GM18858 (cell line): ENCODE results near the gene ZBTB4.
"Not testable (repeated sequence)": the region's sequence is repeated elsewhere in the genome, so short reads cannot be mapped to it uniquely, and the experiment has no call there.

Experiments
- ATAC-seq: cut with Tn5 transposase; IDR thresholded peaks from one replicate; pipeline ENCODE4 v1.9.1; 2021; ENCODE audit not compliant: unreplicated experiment

The ZBTB4 gene

GRCh38 chr17:7470457-7470973 is 8.9 kb downstream of the ZBTB4 start:
- ATAC-seq = not testable (repeated sequence)

DNA sequence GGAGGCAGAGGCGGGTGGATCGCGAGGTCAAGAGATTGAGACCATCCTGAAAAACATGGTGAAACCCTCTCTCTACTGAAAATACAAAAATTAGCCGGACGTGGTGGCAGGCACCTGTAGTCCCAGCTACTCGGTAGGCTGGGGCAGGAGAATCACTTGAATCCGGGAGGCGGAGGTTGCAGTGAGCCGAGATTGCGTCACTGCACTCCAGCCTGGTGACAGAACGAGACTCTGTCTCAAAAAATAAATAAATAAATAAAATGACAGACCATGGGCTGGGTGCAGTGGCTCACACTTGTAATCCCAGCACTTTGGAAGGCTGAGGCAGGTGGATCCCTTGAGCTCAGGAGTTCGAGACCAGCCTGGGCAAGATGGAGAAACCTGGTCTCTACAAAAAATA is 9.6 kb downstream of the ZBTB4 start:
- not testable (repeated sequence) for ATAC-seq

GRCh38 chr17:7468804-7469389 is 10.5 kb downstream of the ZBTB4 start:
- ATAC-seq = no peak

GRCh38 chr17:7468290-7468689 is 11.1 kb downstream of the ZBTB4 start:
- no peak for ATAC-seq

DNA sequence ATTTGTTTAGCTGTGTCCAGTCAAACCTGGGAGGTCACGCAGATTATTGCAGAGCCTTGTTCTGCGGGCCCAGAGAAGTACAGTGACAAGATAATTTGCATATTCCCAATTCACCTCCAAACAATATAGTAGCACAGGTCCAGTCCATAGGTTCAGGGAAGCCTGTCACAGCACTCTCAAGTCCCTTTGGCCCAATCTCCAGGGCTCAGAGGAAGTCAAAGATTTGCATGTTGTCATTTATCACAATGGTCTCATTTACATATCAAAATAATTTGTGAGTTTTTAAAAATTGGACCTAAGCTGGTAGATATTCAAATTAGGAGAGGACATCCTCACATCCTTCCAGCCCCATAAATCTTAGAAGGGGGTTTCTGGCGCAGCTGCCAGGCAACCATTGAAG is 11.9 kb downstream of the ZBTB4 start:
- ATAC-seq = no peak

DNA sequence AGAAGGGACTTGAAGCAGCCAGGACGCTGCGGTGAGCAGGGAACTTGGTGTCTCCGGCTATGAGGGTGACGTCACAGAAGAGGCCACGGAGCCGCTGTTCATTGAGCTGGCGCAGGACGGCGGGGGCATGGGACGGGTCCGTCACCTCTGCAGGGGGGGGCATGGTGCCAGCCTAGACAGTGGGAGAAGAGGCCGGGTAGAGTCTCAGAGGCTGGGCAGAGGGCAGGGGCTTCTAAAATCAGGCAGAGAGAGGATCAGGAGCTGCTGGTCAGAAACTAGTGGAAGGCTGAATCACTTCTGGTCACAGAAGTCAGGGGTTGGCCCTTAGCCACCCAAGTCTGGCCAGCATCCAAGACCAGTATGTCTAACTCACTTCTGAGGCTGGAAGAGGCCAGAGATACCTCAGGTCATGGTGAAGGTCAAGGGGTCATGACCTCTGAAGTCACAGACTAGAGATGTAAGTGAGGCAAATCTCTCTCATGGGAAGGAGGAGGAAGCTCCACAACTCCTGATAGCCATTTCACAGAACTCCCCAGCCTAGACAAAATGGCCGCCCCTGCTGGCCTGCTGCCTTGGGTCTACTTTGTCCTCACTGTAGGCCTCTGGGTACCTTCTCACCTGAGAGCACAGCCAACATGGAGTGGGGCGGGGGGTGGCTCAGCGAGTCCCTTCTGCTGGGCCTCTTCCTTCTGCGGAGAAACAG is 12.6 kb downstream of the ZBTB4 start:
- ATAC-seq = no peak

DNA sequence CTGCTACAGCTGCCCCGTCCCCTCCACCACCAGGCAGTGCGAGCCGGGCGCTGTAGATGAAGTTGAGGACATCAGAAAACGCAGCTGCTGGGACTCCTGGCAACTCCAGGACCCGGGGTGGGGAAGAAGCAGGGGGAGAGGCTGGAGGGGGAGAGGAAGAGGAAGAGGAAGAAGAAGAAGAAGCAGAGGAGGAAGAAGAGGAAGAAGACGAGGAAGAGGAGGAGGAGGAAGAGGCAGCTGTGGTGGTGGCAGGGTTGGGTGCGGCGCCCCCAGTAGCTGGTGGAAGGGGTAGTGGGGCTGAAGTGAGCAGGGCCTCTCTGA is 13.2 kb downstream of the ZBTB4 start:
- no peak for ATAC-seq

DNA sequence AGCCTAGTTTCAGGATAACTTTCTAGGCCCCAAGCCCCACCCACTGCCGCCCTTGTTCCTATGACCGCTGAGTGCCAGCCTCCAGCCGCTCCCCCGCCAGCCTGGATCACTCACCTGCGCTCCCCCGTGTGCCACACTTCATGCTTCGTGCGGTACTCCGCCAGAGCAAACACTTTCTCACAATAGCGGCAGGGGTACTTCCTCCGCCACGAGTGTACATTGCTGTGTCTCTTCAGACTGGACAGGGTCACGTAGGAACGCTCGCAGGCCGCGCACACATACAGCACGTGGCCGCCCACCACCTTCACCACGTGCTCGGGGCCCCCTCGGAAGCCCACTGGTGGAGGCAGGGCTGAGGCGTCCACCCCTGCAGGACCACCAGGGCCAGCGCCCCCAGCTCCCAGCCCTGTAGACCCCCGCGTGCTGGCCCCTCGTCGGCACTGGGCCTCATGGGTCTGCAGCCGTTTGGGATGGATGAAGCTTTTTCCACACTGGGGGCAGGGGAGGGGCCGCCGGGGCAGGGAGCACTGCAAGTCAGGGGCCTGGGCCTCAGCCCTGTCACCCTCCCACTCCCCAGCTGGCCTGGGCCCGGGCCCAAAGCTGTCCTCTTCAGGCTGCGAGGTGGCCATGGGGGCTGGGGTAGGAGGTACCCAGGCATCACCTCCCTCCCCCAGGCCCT is 13.7 kb downstream of the ZBTB4 start:
- no peak for ATAC-seq

DNA sequence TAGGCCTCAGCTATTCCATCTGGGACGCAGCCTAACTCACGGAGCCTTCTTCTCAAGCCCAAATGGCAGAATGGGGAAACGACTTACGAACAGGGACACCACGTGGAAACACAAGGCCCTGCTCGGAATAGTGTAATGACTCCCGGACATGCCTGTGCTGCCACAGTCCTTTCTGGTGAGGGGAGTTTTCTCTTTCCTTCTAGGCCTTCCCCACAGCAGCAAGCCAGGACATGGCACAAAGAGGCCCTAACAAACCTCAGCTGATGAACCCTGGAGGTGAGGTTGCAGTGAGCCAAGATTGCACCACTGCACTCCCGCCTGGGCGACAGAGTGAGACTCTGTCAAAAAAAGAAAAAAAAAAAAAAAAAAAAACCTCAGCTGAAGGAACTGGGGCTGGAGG is 15.3 kb downstream of the ZBTB4 start:
- no peak for ATAC-seq

- ATAC-seq = no peak
These were observed 16.0 kb downstream of the ZBTB4 start for GRCh38 chr17:7463372-7463846.

DNA sequence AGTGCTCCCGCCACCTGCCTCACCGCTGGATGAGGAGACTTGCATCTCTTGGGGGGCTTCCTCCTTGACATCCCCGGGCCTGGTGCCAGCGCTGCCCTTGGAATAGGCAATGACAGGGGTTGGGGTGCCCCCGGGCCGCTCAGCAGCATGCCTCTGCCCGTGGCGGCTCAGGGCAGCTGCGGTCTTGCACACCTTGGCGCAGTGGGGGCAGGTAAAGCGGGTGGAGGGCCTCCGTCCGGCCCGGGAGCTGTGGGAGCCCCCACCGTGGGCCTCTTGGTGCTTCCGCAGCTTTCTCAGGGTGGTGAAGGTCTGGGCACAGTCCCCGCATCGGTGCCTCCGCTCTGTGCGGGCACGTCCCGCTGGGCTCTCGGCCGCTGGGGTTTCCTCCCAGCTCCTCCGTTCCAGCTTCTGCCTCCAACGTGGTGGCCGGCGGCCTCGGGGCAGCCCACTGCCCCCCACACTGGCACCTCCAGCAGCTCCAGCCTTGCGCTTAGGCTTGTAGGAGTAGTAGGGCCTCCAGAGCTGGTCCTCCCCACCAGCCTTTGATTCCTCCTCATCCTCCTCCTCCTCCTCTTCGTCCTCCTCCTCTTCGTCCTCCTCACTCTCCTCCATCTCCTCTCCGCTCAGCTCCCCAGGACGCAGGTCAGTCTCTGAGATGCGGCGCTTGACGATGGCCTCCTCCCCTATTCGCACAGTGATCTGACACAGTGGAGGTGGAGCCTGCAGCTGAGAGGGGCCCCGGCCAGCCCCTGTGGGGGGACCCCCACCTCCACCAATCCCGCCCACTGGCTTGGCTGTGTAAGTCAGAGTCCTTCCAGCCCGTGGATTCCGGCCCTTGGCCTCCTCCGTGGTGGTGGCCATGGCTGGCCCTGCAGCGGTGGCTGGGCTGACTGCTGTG is 16.7 kb downstream of the ZBTB4 start:
- no peak for ATAC-seq

DNA sequence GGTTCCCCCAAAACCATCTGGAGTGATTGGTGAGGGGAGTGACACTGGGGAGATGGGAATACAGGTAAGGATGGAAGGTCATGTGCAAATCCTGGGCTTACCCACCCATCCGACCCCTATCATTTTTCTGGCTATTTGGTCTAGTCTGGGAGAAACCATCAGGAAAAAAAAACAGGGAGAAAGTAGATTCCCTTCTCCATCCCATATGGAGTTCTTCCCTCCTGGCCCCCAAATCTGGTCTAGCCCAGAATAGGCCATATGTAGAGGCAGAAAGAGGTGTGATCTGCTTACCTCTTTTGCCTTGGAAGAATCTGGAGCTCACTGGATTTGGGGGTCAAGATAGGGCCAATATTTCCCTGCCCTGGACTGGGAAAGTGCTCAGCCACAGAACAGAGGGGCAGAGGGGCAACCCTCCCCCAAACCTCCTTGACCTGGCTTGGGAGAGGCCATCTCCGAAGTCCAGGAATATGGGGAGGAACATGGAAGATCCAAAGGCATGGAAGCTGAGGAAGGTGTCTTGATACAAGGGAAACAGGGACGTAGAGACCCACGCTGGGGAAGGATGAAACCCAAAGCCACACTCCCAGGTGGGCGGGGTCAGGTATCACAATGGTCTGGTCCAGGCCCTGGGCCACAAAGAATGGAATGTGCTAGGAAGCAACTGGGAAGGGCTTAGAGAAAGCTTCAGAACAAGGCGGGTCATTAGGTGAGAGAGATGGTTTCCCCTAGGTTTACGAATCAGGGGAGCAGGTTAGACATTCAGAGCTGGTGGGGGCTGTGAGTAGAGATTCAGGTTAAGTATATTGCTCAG is 18.4 kb downstream of the ZBTB4 start:
- ATAC-seq = no peak

- no peak for ATAC-seq
These were observed 19.4 kb downstream of the ZBTB4 start for GRCh38 chr17:7459961-7460545.

- no peak for ATAC-seq
These were observed 31.0 kb downstream of the ZBTB4 start for GRCh38 chr17:7448461-7448860.

GRCh38 chr17:7445619-7445968 is 33.8 kb downstream of the ZBTB4 start:
- no peak for ATAC-seq

- no peak for ATAC-seq
These were observed 34.5 kb downstream of the ZBTB4 start, which contains the start of gene CHRNB1 for GRCh38 chr17:7444682-7445618. Gene CHRNB1, plus strand, starts transcription at chr17:7445061. Its CDS starts 67 bp downstream, at chr17:7445128.

- ATAC-seq = no peak
These were observed 35.6 kb downstream of the ZBTB4 start for GRCh38 chr17:7443499-7444485.

DNA sequence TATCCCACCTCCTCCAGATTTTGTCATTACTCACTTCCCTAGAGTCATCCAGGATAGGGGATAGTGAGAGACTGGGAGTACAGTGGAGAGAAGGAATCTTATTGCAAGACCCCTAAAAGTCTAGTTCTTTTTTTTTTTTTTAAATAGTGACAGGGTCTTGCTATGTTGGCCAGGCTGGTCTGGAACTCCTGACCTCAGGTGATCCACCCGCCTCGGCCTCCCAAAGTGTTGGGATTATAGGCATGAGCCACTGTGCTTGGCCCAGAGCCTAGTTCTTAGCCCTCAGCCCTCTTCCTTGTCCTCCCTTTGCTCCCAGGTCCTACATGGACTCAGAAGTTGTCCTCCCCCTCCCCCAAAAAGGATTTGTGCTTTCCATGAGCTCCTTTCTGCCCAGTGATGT is 37.3 kb downstream of the ZBTB4 start:
- ATAC-seq = no peak
